ENCODE results near the gene KANK4. TPM values are rescaled to one million over a fixed set of nuclear protein-coding genes. Genes with fewer than 3 reads are reported as not detected.

The KANK4 gene
- total and polyA plus RNA-seq, 2 donors (not counting 1 experiment from before 2014, with no cell fraction given): not detected

GRCh38 chr1:62265956-62266935, 53.0 kb downstream of the KANK4 start:
- no peak for TF ChIP-seq CTCF (IDR thresholded peaks at IDR 0.05)
- no peak for TF ChIP-seq EZH2 (IDR thresholded peaks at IDR 0.05; ENCODE audit: borderline replicate concordance, insufficient read depth, low read depth, low read length, poor library complexity, severe bottlenecking)
- H3K27me3 Mint-ChIP-seq: peaks cover 7% of the 10 kb centered on the region
- H3K4me1 ChIP-seq (ENCODE audit: control insufficient read depth in 2 of 2, insufficient read depth in 2 of 2, low read length in 2 of 2): no peaks in the 10 kb centered on the region
- no peak overlapping the region for H3K9ac ChIP-seq (ENCODE audit: low read length)
- H3K4me3 ChIP-seq (ENCODE audit: control extremely low read depth in 1 of 5, extremely low read depth in 1 of 5, insufficient read depth in 1 of 5, low read depth in 2 of 5, low read length in 4 of 5): no peak overlapping the region
- intact Hi-C loops (cut with micrococcal nuclease): no loop called here
- H3K27ac ChIP-seq (ENCODE audit: low read length in 2 of 2): no peak overlapping the region
- no peak overlapping the region for H3K4me2 ChIP-seq (replicated peaks; ENCODE audit: low read depth, low read length, poor library complexity, severe bottlenecking)
- POLR2A ChIA-PET: no interaction called here
- H3K4me1 Mint-ChIP-seq: no peaks in the 10 kb centered on the region
- H3K4me3 Mint-ChIP-seq: no peak overlapping the region
- no peaks in the 10 kb centered on the region for H3K27me3 ChIP-seq (replicated peaks in 1 of 4; ENCODE audit: control extremely low read depth in 1 of 4, control insufficient read depth in 3 of 4, insufficient read depth in 4 of 4, low read length in 3 of 4)
- WGBS (ENCODE audit: insufficient coverage): 90% methylated on average over 8 of the region's 9 CpGs
- no peaks in the 10 kb centered on the region for H3K79me2 ChIP-seq (ENCODE audit: control insufficient read depth, insufficient read depth, low read length)
- H3K27ac Mint-ChIP-seq: no peak overlapping the region
- no peaks in the 10 kb centered on the region for H3K9me3 Mint-ChIP-seq (ENCODE audit: insufficient read depth)
- DNase-seq (no peak), ATAC-seq (ENCODE audit: low read depth) (no peak)
- CTCF ChIA-PET: interaction anchor here (0.7 kb wide), 1 partner anchor 64 kb away, joined by 4 read pairs; no protein-coding TSS in a partner anchor
- H2AFZ ChIP-seq (ENCODE audit: insufficient read depth, low read depth, low read length, poor library complexity, severe bottlenecking): no peak overlapping the region
- H3K36me3 ChIP-seq (replicated peaks in 1 of 2; ENCODE audit: control extremely low read depth in 1 of 2, control insufficient read depth in 1 of 2, extremely low read depth in 1 of 2, insufficient read depth in 2 of 2, low read length in 1 of 2): no peaks in the 10 kb centered on the region
- H3K9me3 ChIP-seq (ENCODE audit: control extremely low read depth in 1 of 3, control insufficient read depth in 2 of 3, insufficient read depth in 1 of 3, low read length in 2 of 3): peaks cover 0 to 6% (median 0%) of the 10 kb centered on the region in 3 donors
- no peaks in the 10 kb centered on the region for H4K20me1 ChIP-seq (ENCODE audit: control insufficient read depth, insufficient read depth, low read length, poor library complexity, severe bottlenecking)

- 90% methylated on average over 10 of the region's 13 CpGs for WGBS (ENCODE audit: insufficient coverage)
- POLR2A ChIA-PET: no interaction called here
Measured at GRCh38 chr1:62263814-62264353, 55.4 kb downstream of the KANK4 start.

More at GRCh38 chr1:62263814-62264353, 55.4 kb downstream of the KANK4 start:
- Histone ChIP-seq H3K9ac (ENCODE audit: low read length) (no peak overlapping the region), H3K4me2 (replicated peaks; ENCODE audit: low read depth, low read length, poor library complexity, severe bottlenecking) (no peak overlapping the region), H3K4me1 (ENCODE audit: control insufficient read depth in 2 of 2, insufficient read depth in 2 of 2, low read length in 2 of 2) (no peaks in the 10 kb centered on the region), H3K79me2 (ENCODE audit: control insufficient read depth, insufficient read depth, low read length) (no peaks in the 10 kb centered on the region), H3K27me3 (replicated peaks in 1 of 4; ENCODE audit: control extremely low read depth in 1 of 4, control insufficient read depth in 3 of 4, insufficient read depth in 4 of 4, low read length in 3 of 4) (no peaks in the 10 kb centered on the region), H2AFZ (ENCODE audit: insufficient read depth, low read depth, low read length, poor library complexity, severe bottlenecking) (no peak overlapping the region), H3K9me3 (ENCODE audit: control extremely low read depth in 1 of 3, control insufficient read depth in 2 of 3, insufficient read depth in 1 of 3, low read length in 2 of 3) (peaks cover 0 to 6% (median 0%) of the 10 kb centered on the region in 3 donors), H3K4me3 (ENCODE audit: control extremely low read depth in 1 of 5, extremely low read depth in 1 of 5, insufficient read depth in 1 of 5, low read depth in 2 of 5, low read length in 4 of 5) (no peak overlapping the region), H3K27ac (ENCODE audit: low read length in 2 of 2) (no peak overlapping the region), H3K36me3 (replicated peaks in 1 of 2; ENCODE audit: control extremely low read depth in 1 of 2, control insufficient read depth in 1 of 2, extremely low read depth in 1 of 2, insufficient read depth in 2 of 2, low read length in 1 of 2) (no peaks in the 10 kb centered on the region), H4K20me1 (ENCODE audit: control insufficient read depth, insufficient read depth, low read length, poor library complexity, severe bottlenecking) (no peaks in the 10 kb centered on the region)
- CTCF ChIA-PET: interaction anchor here (0.6 to 1.6 kb wide), 3 partner anchors 14 to 1433 kb away, joined by 3 to 5 read pairs (median 4); no protein-coding TSS in a partner anchor
- intact Hi-C loops (cut with micrococcal nuclease): no loop called here
- no peaks in the 10 kb centered on the region for H3K9me3 Mint-ChIP-seq (ENCODE audit: insufficient read depth)
- H3K27me3 Mint-ChIP-seq: peaks cover 14% of the 10 kb centered on the region
- ATAC-seq (ENCODE audit: low read depth) (no peak), DNase-seq (no peak)
- TF ChIP-seq EZH2 (IDR thresholded peaks at IDR 0.05; ENCODE audit: borderline replicate concordance, insufficient read depth, low read depth, low read length, poor library complexity, severe bottlenecking) (no peak), CTCF (IDR thresholded peaks at IDR 0.05) (no peak)
- H3K27ac Mint-ChIP-seq: no peak overlapping the region
- no peak overlapping the region for H3K4me3 Mint-ChIP-seq
- no peaks in the 10 kb centered on the region for H3K4me1 Mint-ChIP-seq

Measured in B cell (primary cell).